Natural killer cell (primary cell): ENCODE results near the gene ROBO4. TPM values are rescaled to one million over a fixed set of nuclear protein-coding genes. Genes with fewer than 3 reads are reported as not detected.

Experiments
- ATAC-seq, 3 donors: fragments of 150-1000 bp in 2 of 3; fragments of 200-7000 bp in 1 of 3; cut with Tn5 transposase; 1 replicate in 1 of 3; 2 replicates in 2 of 3; pipeline ENCODE4 v1.10.0; 2021; ENCODE audit warnings: mild to moderate bottlenecking in 2 of 3, moderate library complexity in 2 of 3
- DNase-seq, 2 donors: peaks; one replicate each; pipeline versions ENCODE4 v3.0.0 to v3.0.0-alpha.2; 2013 to 2021; ENCODE audit warnings: mixed read lengths in 1 of 2
- H3K27ac ChIP-seq: one replicate; pipeline ENCODE4 v1.5.1; 2013; ENCODE audit warnings: mild to moderate bottlenecking, low read length
- H3K27me3 ChIP-seq: one replicate; pipeline ENCODE4 v1.6.1; 2013; ENCODE audit warnings: low read length; ENCODE audit not compliant: control insufficient read depth, insufficient read depth
- H3K36me3 ChIP-seq: one replicate; pipeline ENCODE4 v1.6.1; 2013; ENCODE audit warnings: low read length; ENCODE audit not compliant: control insufficient read depth, insufficient read depth
- H3K4me1 ChIP-seq: one replicate; pipeline ENCODE4 v1.6.1; 2013; ENCODE audit warnings: low read length; ENCODE audit not compliant: control insufficient read depth, insufficient read depth
- H3K4me3 ChIP-seq: one replicate; pipeline ENCODE4 v1.5.1; 2013; ENCODE audit warnings: low read length
- H3K9me3 ChIP-seq: one replicate; pipeline ENCODE4 v1.6.1; 2013; ENCODE audit warnings: low read length; ENCODE audit not compliant: control insufficient read depth, insufficient read depth
- H3K27ac Mint-ChIP-seq, 2 donors: one replicate each; pipeline ENCODE4 v1.8.0; 2022; ENCODE audit warnings: mild to moderate bottlenecking in 2 of 2, mixed read lengths in 2 of 2, moderate library complexity in 1 of 2
- H3K27me3 Mint-ChIP-seq, 2 donors: one replicate each; pipeline ENCODE4 v1.8.0; 2022; ENCODE audit warnings: low read depth in 2 of 2, mixed read lengths in 2 of 2
- H3K36me3 Mint-ChIP-seq: one replicate; pipeline ENCODE4 v1.8.0; 2022; ENCODE audit warnings: mixed read lengths
- H3K4me1 Mint-ChIP-seq, 2 donors: one replicate each; pipeline ENCODE4 v1.8.0; 2022; ENCODE audit warnings: mixed read lengths in 2 of 2
- H3K4me3 Mint-ChIP-seq: one replicate; pipeline ENCODE4 v1.8.0; 2022; ENCODE audit warnings: mild to moderate bottlenecking, moderate library complexity, mixed read lengths
- H3K9me3 Mint-ChIP-seq, 2 donors: one replicate each; pipeline ENCODE4 v1.8.0; 2022; ENCODE audit warnings: mixed read lengths in 2 of 2
- CTCF ChIP-seq: fragments of 200-600 bp; IDR thresholded peaks from one replicate; pipeline ENCODE4 v1.8.0; 2022; ENCODE audit warnings: antibody characterized with exemption
- WGBS: methylation state at CpG from one replicate; pipeline ENCODE4 v1.1.7; 2013; ENCODE audit warnings: missing lambda C conversion rate; ENCODE audit not compliant: insufficient coverage; 5-methylcytosine and 5-hydroxymethylcytosine counted together
- intact Hi-C: fragments of 100-400 bp; cut with micrococcal nuclease; formaldehyde crosslinking; loops from one replicate; pipeline ENCODE4 v1.14.2; 2022
- total RNA-seq, 4 donors: library from RNA; stranded (reverse); fragments of 120-200 nt in 1 of 4; gene quantifications; one replicate each; pipeline versions ENCODE4 v1.2.3 to v1.2.4, GENCODE V29; 2013 to 2022

Gene ROBO4
- total RNA-seq, 3 donors from 2014 or later (not counting 1 experiment from before 2014, with no cell fraction given) = not detected

GRCh38 chr11:124892146-124892545 is 5.5 kb downstream of the ROBO4 start:
- Histone ChIP-seq H3K4me1 (no peaks in the 10 kb centered on the region), H3K9me3 (no peaks in the 10 kb centered on the region), H3K27ac (no peak overlapping the region), H3K4me3 (no peak overlapping the region), H3K27me3 (no peaks in the 10 kb centered on the region), H3K36me3 (no peaks in the 10 kb centered on the region)
- intact Hi-C loops = no loop called here
- DNase-seq (no peak), ATAC-seq (no peak)
- Mint-ChIP-seq H3K27me3 (peaks cover 0 to 2% of the 10 kb centered on the region in 2 donors), H3K9me3 (no peaks in the 10 kb centered on the region), H3K4me1 (peaks cover 0 to under 1% of the 10 kb centered on the region in 2 donors), H3K36me3 (no peaks in the 10 kb centered on the region), H3K27ac (no peak overlapping the region), H3K4me3 (no peak overlapping the region)
- WGBS = 90% methylated on average over 2 of the region's 2 CpGs
- no peak for TF ChIP-seq CTCF

GRCh38 chr11:124891373-124891861 is 6.2 kb downstream of the ROBO4 start:
- no peaks in the 10 kb centered on the region for H3K36me3 ChIP-seq
- no peaks in the 10 kb centered on the region for H3K9me3 ChIP-seq
- no peak for TF ChIP-seq CTCF
- no peak overlapping the region for H3K27ac ChIP-seq
- 90% methylated on average over 12 of the region's 12 CpGs for WGBS
- no peaks in the 10 kb centered on the region for H3K9me3 Mint-ChIP-seq
- H3K27me3 Mint-ChIP-seq = peaks cover 0 to 2% of the 10 kb centered on the region in 2 donors
- no peaks in the 10 kb centered on the region for H3K27me3 ChIP-seq
- H3K4me3 Mint-ChIP-seq = no peak overlapping the region
- no peak overlapping the region for H3K4me3 ChIP-seq
- H3K4me1 Mint-ChIP-seq = no peaks in the 10 kb centered on the region
- intact Hi-C loops = no loop called here
- no peaks in the 10 kb centered on the region for H3K4me1 ChIP-seq
- H3K36me3 Mint-ChIP-seq = no peaks in the 10 kb centered on the region
- ATAC-seq (no peak), DNase-seq (no peak)
- no peak overlapping the region for H3K27ac Mint-ChIP-seq

GRCh38 chr11:124890683-124891372 is 6.8 kb downstream of the ROBO4 start:
- Mint-ChIP-seq H3K27ac (no peak overlapping the region), H3K27me3 (peaks cover 0 to 5% of the 10 kb centered on the region in 2 donors)
- no peak for TF ChIP-seq CTCF

GRCh38 chr11:124890151-124890550 is 7.5 kb downstream of the ROBO4 start:
- WGBS = no CpG with 5 or more reads among the region's 2 CpGs
- H3K27ac ChIP-seq = no peak overlapping the region
- H3K36me3 Mint-ChIP-seq = no peaks in the 10 kb centered on the region
- peaks cover 0 to 5% of the 10 kb centered on the region in 2 donors for H3K27me3 Mint-ChIP-seq
- no peaks in the 10 kb centered on the region for H3K9me3 Mint-ChIP-seq
- no peak for ATAC-seq
- H3K4me1 Mint-ChIP-seq = no peaks in the 10 kb centered on the region
- intact Hi-C loops = no loop called here
- no peak for TF ChIP-seq CTCF
- H3K27me3 ChIP-seq = no peaks in the 10 kb centered on the region
- no peak overlapping the region for H3K27ac Mint-ChIP-seq
- no peak for DNase-seq
- H3K9me3 ChIP-seq = no peaks in the 10 kb centered on the region
- H3K36me3 ChIP-seq = no peaks in the 10 kb centered on the region
- H3K4me1 ChIP-seq = no peaks in the 10 kb centered on the region
- no peak overlapping the region for H3K4me3 Mint-ChIP-seq
- H3K4me3 ChIP-seq = no peak overlapping the region

More at GRCh38 chr11:124890683-124891372, 6.8 kb downstream of the ROBO4 start:
- no peaks in the 10 kb centered on the region for H3K27me3 ChIP-seq
- Mint-ChIP-seq H3K9me3 (no peaks in the 10 kb centered on the region), H3K4me1 (no peaks in the 10 kb centered on the region), H3K36me3 (no peaks in the 10 kb centered on the region), H3K4me3 (no peak overlapping the region)
- DNase-seq (no peak), ATAC-seq (no peak)
- H3K27ac ChIP-seq = no peak overlapping the region
- intact Hi-C loops = no loop called here
- no peak overlapping the region for H3K4me3 ChIP-seq
- H3K9me3 ChIP-seq = no peaks in the 10 kb centered on the region
- WGBS = 84% methylated on average over 9 of the region's 9 CpGs
- no peaks in the 10 kb centered on the region for H3K4me1 ChIP-seq
- no peaks in the 10 kb centered on the region for H3K36me3 ChIP-seq
